SK-N-SH (cell line): ENCODE results near the gene EFCAB8.

Experiments
- CTCF ChIP-seq: fragments of 200-600 bp; sonication (generic); IDR thresholded peaks from 2 replicates; pipeline ENCODE4 v1.6.1; 2017; ENCODE audit warnings: antibody characterized with exemption, mild to moderate bottlenecking, moderate library complexity
- FOXM1 ChIP-seq: IDR thresholded peaks from 2 replicates; pipeline ENCODE4 v1.4.0; 2012; ENCODE audit warnings: low read depth, mild to moderate bottlenecking
- MEF2A ChIP-seq: IDR thresholded peaks from 2 replicates; pipeline ENCODE4 v1.4.0; 2012; ENCODE audit warnings: low read depth, borderline replicate concordance
- POLR2AphosphoS5 ChIP-seq: IDR thresholded peaks from 2 replicates; pipeline ENCODE4 v1.6.1; 2012; ENCODE audit warnings: low read depth, low read length
- RAD21 ChIP-seq: IDR thresholded peaks from 2 replicates; pipeline ENCODE4 v1.6.1; 2012; ENCODE audit warnings: mild to moderate bottlenecking, low read length

GRCh38 chr20:32978009-32978335 lies 119.2 kb downstream of the EFCAB8 start:
- TF ChIP-seq MEF2A: no peak
- no peak for TF ChIP-seq CTCF
- no peak for TF ChIP-seq POLR2AphosphoS5
- no peak for TF ChIP-seq RAD21
- no peak for TF ChIP-seq FOXM1
